ENCODE data around the gene GJC1.
A peak's percentile ranks its signal among the peaks of the same experiment; 100 is the strongest.
"Not testable (repeated sequence)": the region's sequence is repeated elsewhere in the genome, so short reads cannot be mapped to it uniquely, and the experiment has no call there.

Gene GJC1

DNA sequence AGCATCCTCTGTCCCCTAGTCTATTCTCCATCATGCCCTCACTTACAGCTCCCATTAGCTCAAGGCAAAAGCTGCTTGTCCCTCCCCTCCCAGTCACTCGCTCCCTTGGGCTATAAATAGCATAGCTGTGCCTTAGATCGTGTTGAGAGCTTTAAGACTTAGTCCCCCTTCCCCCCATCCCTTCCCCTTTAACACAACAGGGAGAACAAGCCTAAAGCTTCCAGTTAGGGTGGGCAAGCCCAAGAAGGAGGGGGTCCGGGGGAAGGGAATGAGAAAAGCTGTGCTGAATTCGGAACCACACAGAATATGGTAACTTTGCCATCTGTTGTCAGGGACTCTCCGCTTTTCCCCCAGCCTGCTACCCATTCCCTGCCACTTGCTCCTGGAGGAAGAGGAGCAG, 12.7 kb upstream of the GJC1 start:
- no peak for DNase-seq

DNA sequence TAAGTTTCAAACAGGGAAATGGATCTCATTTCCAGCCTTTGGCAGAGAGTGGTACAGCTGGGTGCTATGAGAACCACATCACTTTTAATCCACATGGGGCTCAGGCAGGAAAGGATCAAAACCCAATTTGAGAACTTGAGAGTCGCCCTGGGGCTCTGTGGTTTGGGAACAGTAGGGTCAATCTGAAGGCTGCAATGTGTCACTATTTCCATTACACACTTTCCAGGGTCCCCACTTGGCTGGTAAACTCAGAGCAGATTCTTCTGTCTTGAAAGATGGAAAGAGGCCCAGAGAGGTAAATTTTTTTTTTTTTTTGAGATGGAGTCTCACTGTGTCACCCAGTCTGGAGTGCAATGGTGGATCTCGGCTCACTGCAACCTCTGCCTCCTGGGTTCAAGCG, 10.8 kb upstream of the GJC1 start:
- DNase-seq: no peak

DNA sequence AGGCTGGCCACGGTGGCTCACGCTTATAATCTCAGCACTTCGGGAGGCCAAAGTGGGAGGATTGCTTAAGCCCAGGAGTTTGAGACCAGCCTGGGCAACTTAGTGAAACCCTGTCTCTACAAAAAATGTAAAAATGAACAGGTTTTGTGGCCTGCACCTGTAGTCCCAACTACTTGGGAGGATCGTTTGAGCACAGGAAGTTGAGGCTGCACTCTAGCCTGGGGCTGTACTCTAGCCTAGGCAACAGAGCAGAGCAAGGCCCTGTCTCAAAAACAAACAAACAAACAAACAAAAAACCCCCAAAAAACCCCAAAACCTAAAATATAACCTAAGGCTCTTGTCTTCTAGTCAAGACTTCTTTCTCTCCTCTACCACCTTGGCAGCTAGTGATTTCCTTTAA, 10.2 kb upstream of the GJC1 start:
- DNase-seq: no peak

DNA sequence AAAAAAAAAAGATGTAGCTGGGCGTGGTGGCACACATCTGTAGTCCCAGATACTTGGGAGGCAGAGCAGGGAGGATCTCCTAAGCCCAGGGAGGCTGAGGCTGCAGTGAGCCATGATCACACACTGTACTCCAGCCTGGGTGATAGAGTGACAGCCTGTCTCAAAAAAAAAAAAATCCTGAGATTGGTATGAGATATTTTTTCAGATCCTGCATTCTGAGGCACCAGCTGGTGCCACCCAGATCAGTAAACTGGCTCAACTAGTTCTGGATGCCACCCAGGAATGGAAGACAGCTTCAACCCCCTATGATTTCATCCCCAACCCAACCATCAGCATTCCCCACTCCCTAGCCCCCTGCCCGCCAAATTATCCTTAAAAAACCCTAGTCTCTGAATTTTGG, 7.1 kb upstream of the GJC1 start:
- no peak for DNase-seq

DNA sequence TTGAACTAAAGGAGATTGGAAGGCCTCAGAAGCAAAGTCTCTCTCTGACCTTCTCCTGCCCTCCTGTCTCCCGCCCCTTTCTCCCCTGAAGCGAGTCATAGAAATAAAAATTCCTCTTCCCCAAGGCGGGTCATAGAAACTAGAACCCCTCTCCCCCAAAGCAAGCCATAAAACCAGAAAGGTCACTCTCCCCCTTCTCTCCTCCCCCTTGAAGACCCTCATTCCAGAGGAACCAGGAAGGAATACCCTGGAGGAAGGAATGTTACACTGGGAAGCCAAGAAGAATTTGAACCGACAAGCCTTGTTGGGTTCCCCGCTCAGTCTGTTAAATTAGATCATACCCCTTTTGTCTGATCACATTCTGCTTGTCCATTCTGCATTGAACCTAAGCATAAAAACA, 2.7 kb upstream of the GJC1 start:
- DNase-seq: no peak

DNA sequence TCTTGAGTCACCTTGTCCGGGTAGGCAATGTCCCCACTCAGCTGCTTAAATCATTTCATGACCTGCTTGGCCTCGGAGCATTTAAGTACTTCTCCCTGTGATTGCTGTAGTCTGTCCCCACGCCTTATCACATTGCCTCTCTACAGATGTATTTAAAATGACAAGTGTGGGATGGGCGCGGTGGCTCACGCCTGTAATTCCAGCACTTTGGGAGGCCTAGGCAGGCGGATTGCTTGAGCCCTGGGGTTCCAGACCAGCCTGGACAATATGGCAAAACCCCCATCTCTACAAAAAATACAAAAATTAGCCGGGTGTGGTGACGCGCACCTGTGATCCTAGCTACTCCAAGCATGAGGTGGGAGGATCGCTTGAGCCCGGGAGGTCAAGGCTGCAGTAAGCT, 1.3 kb upstream of the GJC1 start:
- DNase-seq: no peak

DNA sequence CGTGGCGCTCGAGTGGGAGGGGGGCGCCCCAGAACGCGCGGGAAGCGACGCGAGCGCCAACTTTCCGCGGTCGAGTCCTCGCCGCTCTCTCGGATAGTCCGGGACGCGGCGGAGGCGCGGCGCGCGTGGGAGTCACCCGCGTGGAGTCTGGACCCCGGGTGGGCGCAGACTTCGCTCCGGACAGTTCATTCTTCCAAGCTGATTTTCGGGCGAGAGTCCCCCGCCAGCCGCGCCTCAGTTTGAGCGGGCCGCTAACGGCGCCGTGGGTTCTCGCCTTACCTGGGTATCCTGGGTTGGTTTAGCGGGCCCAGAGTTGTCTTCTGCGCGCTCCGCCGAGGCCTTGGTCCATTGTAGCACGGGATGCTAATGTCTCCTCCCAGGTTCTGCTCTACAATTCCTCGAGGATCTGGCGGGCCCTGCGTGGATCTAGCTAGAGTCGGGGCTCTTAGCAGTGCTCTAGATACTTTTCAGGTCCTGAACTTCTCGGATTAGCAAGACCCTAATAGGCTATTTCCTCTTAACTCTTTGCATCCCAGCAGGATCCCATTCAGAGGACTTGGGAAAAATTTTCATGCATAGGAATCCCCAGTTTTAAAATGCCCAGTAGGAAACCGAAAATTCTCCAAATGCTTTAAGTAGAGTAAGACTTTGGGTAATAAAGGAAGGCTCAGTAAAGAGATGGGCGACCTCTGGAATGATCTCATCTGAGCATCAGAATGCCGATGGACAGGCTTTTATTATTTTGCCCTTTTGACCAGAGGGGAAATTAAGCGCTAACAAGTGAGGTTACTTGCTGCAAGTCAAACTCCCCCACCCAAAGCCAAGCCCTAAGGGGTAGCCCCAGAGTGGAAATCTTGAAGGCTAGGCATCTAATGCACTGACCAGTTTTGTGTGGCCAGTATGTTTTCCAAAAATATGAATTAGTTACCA, 537 bp upstream of the GJC1 start:
- DNase-seq: peak; percentile 12

DNA sequence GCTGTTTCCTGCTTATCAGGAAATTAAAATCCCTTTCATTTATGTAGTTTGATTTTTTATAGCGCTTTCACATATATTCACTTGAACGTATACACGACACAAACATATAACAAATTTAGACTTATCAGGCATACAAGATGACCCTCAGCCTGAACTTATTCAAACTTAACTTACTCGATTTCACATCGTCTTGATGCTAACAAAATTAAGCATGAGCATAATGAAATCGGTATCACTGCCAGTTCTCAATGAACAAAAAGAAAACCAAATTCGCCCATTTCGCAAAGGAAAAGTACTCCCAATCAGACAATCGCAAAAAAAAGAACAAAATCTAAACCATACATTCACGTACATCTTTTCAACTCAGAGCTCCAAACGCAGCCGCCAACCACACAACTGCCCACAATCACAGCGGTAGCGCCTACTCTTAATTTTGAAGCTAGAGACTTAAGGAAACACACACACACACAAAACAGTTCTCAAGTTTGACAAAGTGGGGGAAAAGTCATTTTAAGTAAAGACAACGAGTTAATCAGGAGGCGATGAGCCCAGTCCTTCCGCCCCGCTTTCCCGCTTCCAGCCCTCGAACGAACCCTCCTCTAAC, 1.1 kb downstream of the GJC1 start:
- DNase-seq: no peak

DNA sequence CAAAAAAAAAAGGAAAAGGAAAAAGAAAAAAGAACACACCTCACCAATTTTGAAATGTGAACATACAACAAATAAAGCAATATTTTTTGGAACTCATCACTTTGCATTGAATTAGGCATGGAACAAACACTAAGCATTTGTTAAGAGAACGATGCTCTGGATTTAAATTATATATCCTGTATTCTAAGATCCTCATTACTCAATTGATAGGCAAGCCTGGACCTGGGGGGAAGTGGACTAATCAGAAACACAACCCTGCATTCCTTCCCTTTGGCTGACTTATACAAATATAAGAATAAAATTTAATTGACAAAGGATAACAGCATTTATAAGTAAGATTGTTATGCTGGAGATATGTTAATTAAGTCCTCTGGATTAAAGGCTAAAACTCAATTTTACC, 2.2 kb downstream of the GJC1 start:
- DNase-seq: no peak

DNA sequence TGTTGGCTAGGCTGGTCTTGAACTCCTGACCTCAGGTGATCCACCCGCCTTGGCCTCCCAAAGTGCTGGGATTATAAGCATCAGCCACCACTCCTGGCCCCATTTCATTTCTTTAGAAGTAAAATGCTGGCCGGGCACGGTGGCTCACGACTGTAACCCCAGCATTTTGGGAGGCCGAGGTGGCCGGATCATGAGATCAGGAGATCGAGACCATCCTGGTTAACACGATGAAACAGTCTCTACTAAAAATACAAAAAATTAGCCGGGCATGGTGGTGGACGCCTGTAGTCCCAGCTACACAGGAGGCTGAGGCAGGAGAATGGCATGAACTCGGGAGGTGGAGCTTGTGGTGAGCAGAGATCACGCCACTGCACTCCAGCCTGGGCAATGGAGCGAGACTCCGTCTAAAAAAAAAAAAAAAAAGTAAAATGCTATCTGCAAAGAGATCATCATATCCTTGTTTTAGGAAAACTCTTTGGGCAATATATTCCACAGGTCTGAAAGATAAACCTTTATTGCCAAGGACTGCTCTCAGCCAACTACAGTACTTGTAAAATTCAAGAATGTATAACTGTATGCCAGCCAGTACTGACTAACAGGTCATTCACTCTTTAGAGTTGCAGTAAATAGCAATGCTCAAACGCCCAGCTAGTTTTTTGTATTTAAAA, 3.8 kb downstream of the GJC1 start:
- no peak for DNase-seq

DNA sequence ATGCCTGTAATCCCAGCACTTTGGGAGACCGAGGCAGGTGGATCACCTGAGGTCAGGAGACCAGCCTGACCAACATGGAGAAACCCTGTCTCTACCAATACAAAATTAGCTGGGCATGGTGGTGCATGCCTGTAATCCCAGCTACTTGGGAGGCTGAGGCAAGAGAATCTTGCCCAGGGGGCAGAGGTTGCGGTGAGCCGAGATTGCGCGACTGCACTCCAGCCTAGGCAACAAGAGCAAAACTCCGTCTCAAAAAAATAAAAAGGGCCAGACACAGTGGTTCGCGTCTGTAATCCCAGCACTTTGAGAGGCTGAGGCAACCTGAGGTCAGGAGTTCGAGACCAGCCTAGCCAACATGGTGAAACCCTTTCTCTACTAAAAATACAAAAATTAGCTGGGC, 4.9 kb downstream of the GJC1 start:
- not testable (repeated sequence) for DNase-seq

DNA sequence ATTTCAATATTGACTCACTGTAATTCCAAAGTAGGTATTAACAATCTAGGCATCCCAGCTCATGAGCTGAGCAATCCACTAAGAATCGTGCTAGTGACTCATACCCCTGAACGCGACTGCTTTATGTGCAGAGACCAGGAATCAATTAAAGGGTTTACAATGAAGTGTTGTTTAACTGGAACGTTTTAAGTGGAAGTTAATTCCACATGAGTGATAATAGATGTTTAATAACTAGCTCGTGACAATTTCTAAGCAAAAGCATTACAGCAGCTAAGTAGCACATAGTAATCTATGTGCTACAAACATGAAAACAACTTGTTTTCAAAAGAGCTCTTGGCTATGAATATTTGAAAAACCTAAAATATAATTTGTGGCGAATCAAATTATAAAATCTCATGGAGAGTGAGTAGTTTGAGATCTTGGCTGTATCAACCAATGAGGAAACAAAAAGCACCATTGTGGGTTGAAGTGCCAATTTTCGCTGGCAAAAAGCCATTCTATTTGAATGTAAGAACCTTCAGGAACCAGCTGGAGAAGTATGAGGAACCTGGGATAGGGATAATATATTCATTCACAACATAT, 9.4 kb downstream of the GJC1 start:
- no peak for DNase-seq

DNA sequence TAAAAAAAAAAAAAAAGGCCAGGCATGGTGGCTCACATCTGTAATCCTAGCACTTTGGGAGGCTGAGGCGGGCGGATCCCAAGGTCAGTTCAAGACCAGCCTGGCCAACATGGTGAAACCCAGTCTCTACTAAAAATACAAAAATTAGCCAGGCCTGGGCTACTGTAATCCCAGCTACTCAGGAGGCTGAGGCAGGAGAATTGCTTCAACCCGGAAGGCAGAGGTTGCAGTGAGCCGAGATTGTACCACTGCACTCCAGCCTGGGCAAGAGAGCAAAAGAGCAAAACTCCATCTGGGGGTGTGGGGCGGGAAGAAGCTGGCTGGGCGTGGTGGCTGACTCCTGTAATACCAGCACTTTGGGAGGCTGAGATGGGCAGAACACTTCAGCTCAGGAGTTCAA, 11.6 kb downstream of the GJC1 start:
- DNase-seq: not testable (repeated sequence)

DNA sequence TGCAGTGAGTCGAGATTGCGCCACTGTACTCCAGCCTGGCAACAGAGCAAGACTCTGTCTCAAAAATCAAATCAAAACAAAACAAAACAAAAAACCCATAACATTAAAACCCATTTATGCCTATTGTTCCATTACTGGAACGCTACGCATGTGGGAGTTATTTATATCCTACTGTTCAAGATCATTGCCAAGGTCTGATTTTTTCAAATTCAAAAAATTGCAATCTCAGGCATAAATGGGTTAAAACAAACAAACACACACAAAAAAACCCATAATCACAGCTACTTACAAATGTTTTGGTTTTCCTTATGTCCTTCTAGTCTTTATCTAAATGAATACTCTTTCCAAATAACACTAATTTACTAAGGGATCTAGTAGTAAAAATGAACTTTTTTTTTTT, 17.8 kb downstream of the GJC1 start:
- no peak for DNase-seq

DNA sequence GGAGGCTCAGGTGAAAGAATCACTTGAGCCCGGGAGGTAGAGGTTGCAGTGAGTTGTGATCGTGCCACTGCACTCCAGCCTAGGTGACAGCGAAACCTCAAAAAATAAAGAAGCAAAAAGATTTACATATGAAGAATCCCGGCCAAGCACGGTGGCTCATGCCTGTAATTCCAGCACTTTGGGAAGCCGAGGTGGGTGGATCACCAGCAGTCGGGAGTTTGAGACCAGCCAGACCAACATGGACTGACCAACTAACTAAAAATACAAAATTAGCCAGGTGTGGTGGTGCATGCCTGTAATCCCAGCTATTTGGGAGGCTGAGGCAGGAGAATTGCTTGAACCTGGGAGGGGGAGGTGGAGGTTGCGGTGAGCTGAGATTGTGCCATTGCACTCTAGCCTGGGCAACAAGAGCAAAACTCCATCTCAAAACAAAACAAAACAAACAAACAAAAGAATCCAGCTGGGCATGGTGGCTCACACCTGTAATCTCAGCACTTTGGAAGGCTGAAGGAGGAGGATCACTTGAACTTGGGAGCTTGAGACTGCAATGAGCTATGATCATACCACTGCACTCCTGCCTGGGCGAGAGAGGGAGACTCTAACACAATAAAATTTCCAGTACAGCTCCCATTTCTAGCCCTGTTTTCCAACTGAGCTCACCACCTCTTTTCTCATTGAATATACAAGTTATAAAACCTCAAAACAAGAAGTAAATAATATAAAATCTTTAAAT, 21.3 kb downstream of the GJC1 start:
- DNase-seq: not testable (repeated sequence)

DNA sequence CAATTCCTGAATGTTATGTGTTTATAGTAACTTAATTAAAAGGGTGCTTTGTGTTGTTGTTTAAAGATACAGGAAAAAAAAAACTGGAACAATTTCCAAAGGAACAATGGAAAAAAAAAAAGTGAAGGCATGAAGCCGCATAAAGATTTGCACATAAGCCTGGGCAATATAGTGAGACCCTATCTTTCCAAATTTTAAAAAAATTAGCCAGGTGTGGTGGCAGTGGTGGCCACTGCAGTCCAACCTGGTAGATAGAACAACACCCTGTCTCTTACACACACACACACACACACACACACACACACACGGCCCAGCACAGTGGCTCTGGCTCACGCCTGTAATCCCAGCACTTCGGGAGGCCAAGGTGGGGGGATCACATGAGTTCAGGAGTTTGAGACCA, 21.9 kb downstream of the GJC1 start:
- DNase-seq: no peak

DNA sequence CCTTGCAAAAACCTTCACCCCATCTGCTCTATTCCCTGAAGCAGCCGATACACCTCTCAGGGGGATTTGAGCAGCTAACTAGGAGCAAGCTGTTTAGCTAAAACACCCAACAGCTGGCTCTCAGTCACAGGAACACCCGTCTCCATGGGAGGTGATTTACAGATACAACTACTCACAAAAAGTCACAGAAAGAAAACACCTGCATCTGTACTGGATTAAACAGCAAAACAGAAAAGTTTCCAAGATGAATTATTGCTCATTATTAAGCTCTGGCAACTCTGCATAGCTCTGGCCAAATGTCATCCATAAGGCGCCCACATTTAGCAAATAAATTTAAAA, 22.3 kb downstream of the GJC1 start:
- no peak for DNase-seq

DNA sequence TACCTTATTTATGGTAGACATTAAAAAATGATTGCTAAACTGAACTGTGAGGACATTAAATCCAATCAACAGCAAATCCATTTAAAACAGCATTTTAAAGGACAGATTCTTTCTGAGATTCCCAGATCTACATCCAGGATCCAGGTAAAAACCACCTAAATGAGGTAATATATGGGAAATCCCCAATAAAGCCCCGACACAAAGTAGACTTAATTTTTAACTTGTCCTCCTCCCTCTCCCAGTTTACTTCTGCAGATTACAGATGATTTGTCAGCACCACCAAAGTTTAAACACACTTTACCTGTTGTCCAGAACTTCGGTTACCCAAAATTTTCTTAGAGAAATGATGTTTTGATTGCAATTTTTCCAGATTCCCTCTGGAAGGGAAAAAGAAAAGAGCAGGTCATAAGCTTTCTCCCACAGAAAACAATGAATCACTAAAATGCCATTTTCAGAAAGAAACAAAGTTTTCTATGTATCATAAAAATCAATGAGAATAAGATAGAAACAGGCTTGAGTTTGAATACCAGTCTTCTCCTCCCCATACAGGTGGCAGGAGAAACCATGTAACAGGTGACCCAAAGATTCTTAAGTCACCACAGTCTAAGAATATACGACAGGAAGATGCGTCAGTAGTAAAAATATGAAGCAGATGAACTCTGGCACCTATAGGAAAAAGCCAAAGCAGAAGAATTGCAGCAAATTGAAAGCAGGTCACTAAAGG, 22.8 kb downstream of the GJC1 start:
- no peak for DNase-seq

DNA sequence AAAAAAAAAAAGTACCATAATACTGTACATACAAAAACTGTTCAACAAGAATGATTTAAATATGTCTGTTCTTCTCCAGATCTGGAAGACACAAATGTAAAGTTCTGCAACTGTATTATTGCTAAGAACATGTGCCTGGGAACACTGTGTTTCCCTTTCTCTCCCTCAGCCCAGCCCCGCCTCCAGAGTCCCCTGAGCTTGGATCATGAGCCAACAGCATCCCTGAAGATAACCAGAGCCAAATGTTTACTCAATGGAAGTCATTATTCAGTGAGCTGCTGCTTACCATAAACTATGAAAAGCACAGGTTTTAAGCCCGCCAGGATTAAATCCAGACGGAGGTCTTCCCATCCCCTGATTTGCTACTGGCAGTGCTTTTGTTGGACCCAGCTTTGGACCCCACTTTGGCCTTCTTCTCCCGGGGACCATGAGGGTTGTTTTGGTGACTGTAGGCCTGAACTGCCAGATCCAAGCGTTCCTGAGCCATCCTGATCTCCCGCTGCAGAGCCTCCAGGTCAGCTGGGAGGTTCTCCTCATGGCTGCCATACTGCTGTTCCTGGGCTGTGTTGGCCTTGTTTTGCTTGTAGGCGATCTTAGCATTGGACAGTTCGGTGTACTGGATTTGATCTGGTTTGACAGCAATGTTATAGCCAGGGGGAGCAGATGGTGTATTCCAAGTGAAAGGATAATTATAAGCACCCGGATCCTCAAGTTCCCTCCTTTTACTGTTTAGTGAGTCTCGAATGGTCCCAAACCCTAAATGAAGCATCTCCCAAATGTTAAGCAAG, 25.6 kb downstream of the GJC1 start:
- no peak for DNase-seq

DNA sequence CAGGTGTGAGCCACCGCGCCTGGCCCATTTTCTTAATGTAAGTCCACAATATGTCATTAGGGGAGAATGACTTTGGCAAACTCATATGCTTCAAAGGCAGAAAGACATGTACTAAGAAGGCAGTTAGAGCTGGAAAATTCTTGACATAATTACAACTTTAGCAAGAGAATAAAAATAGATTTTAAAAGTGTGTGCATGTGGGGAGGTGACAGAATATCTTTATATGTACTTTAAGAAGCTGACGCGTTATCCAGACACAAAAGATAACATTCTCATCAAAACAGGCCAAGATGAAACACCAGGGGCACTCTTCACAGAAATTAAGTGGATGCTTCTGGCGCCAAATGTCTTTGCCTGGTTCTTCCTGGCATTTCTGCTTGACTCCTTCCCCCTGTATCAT, 28.2 kb downstream of the GJC1 start:
- DNase-seq: no peak

DNA sequence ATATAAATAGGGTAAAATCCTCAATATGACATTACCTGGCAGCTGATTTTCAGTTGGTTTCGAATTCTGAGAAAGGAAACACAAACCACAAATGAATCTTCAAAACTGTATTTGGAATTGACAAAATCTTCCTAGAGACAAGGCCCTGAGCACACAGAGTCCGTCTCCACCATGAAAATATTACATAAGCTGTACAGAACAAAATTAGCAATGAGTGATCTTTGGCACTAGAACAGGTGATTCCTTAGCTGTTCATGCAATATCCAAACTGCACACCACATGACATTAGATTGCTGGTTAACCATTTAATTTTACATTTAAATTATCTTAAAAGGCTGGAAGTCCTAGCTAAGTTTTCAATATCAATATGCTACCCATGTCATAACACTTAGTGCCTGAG, 31.7 kb downstream of the GJC1 start:
- DNase-seq: no peak

DNA sequence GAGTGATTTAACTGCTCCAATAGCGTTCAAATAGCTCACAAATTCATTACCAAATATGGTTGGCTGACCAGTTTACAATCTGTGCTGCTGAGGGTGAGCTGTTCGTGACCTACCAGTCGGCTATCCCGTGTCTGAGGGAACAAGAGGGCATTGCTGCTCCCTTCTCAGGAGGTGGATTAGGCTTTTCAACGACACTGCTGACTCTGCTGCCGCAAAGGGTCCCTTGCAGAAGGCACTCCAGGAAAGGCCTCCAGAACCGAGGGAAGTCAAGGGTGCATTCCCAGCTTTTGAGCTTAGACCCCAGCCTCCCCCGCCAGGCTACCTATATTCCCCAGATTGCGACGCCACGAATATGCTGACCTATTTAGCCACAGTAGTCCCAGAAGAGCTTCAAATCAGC, 32.3 kb downstream of the GJC1 start:
- no peak for DNase-seq

Measured in CD4-positive, alpha-beta T cell treated with Interleukin-17A for 4 hours (primary cell).